ENCODE results near the gene AKT3. TPM values are rescaled to one million over a fixed set of nuclear protein-coding genes. Genes with fewer than 3 reads are reported as not detected.

The AKT3 gene
- total and polyA plus RNA-seq, 2 of the 8 experiments (the other 6 are each of a cell fraction or from before 2014, with no cell fraction given), result 6.0 to 36.4 TPM

- no peak for TF ChIP-seq CHD7 (IDR thresholded peaks at IDR 0.05; ENCODE audit: insufficient replicate concordance, low read length)
- no peak for TF ChIP-seq RAD21 (IDR thresholded peaks at IDR 0.05 in 1 of 2, conservative IDR thresholded peaks at IDR 0.05 in 1 of 2; ENCODE audit: low read depth in 2 of 2, low read length in 2 of 2)
Measured at GRCh38 chr1:243487649-243488227, 362.3 kb downstream of the AKT3 start (continued).

Measured in H1 (cell line).